ENCODE results near the gene MACROD1. TPM values are rescaled to one million over a fixed set of nuclear protein-coding genes. Genes with fewer than 3 reads are reported as not detected.

Gene MACROD1
- polyA plus RNA-seq, 4 donors = 13.1 to 137 (median 17.8) TPM

- DNase-seq = no peak
- FAIRE-seq = no peak
- H3K27ac ChIP-seq (ENCODE audit: low read depth in 1 of 3, low read length in 2 of 3) = no peak overlapping the region
- no peak overlapping the region for H3K4me3 ChIP-seq (ENCODE audit: low read depth in 1 of 3, low read length in 3 of 3)
- no peaks in the 10 kb centered on the region for H3K9me3 ChIP-seq (ENCODE audit: control insufficient read depth in 2 of 2, insufficient read depth in 1 of 2, low read depth in 1 of 2, low read length in 1 of 2)
- peaks cover 0 to 4% (median 0%) of the 10 kb centered on the region in 3 donors for H3K36me3 ChIP-seq (ENCODE audit: control insufficient read depth in 3 of 3, insufficient read depth in 2 of 3, low read depth in 1 of 3, low read length in 3 of 3)
- 84 to 91% (median 89%) methylated on average over 20 of the region's 20 CpGs for WGBS, 3 donors
- H3K27me3 ChIP-seq (ENCODE audit: control insufficient read depth in 3 of 3, insufficient read depth in 3 of 3, low read length in 3 of 3) = peaks cover 0 to 2% (median 0%) of the 10 kb centered on the region in 3 donors
- H3K4me1 ChIP-seq (ENCODE audit: control insufficient read depth in 3 of 3, insufficient read depth in 2 of 3, low read depth in 1 of 3, low read length in 2 of 3) = peaks cover 0 to 18% (median 0%) of the 10 kb centered on the region in 3 donors
Observed at GRCh38 chr11:64071849-64072248, 94.1 kb downstream of the MACROD1 start.

- Histone ChIP-seq H3K9me3 (ENCODE audit: control insufficient read depth in 2 of 2, insufficient read depth in 1 of 2, low read depth in 1 of 2, low read length in 1 of 2) (no peaks in the 10 kb centered on the region), H3K27ac (ENCODE audit: low read depth in 1 of 3, low read length in 2 of 3) (no peak overlapping the region), H3K4me1 (ENCODE audit: control insufficient read depth in 3 of 3, insufficient read depth in 2 of 3, low read depth in 1 of 3, low read length in 2 of 3) (peaks cover 0 to 18% (median 0%) of the 10 kb centered on the region in 3 donors), H3K4me3 (ENCODE audit: low read depth in 1 of 3, low read length in 3 of 3) (no peak overlapping the region), H3K27me3 (ENCODE audit: control insufficient read depth in 3 of 3, insufficient read depth in 3 of 3, low read length in 3 of 3) (peaks cover 0 to 2% (median 0%) of the 10 kb centered on the region in 3 donors), H3K36me3 (ENCODE audit: control insufficient read depth in 3 of 3, insufficient read depth in 2 of 3, low read depth in 1 of 3, low read length in 3 of 3) (peaks cover 0 to 4% (median 0%) of the 10 kb centered on the region in 3 donors)
- 72 to 91% (median 89%) methylated on average over 12 of the region's 12 CpGs for WGBS, 3 donors
- FAIRE-seq (no peak), DNase-seq (peak in 1 of 2 donors; percentile 55)
Observed at GRCh38 chr11:64070314-64070681, 95.6 kb downstream of the MACROD1 start.

GRCh38 chr11:64069401-64070313 is 96.3 kb downstream of the MACROD1 start:
- H3K9me3 ChIP-seq (ENCODE audit: control insufficient read depth in 2 of 2, insufficient read depth in 1 of 2, low read depth in 1 of 2, low read length in 1 of 2) = no peaks in the 10 kb centered on the region
- H3K4me1 ChIP-seq (ENCODE audit: control insufficient read depth in 3 of 3, insufficient read depth in 2 of 3, low read depth in 1 of 3, low read length in 2 of 3) = peaks cover 0 to 18% (median 0%) of the 10 kb centered on the region in 3 donors
- no peak overlapping the region for H3K4me3 ChIP-seq (ENCODE audit: low read depth in 1 of 3, low read length in 3 of 3)
- H3K27ac ChIP-seq (ENCODE audit: low read depth in 1 of 3, low read length in 2 of 3) = no peak overlapping the region
- FAIRE-seq = no peak
- H3K27me3 ChIP-seq (ENCODE audit: control insufficient read depth in 3 of 3, insufficient read depth in 3 of 3, low read length in 3 of 3) = peaks cover 0 to 2% (median 2%) of the 10 kb centered on the region in 3 donors
- DNase-seq = peak in 1 of 2 donors; percentile 39
- WGBS, 3 donors = 78 to 90% (median 85%) methylated on average over 22 to 23 of the region's 23 CpGs
- peaks cover 0 to 4% (median 0%) of the 10 kb centered on the region in 3 donors for H3K36me3 ChIP-seq (ENCODE audit: control insufficient read depth in 3 of 3, insufficient read depth in 2 of 3, low read depth in 1 of 3, low read length in 3 of 3)

- Histone ChIP-seq H3K27me3 (ENCODE audit: control insufficient read depth in 3 of 3, insufficient read depth in 3 of 3, low read length in 3 of 3) (peaks cover 0 to 2% (median 2%) of the 10 kb centered on the region in 3 donors), H3K4me3 (ENCODE audit: low read depth in 1 of 3, low read length in 3 of 3) (no peak overlapping the region), H3K27ac (ENCODE audit: low read depth in 1 of 3, low read length in 2 of 3) (no peak overlapping the region), H3K36me3 (ENCODE audit: control insufficient read depth in 3 of 3, insufficient read depth in 2 of 3, low read depth in 1 of 3, low read length in 3 of 3) (peaks cover 0 to 6% (median 0%) of the 10 kb centered on the region in 3 donors), H3K9me3 (ENCODE audit: control insufficient read depth in 2 of 2, insufficient read depth in 1 of 2, low read depth in 1 of 2, low read length in 1 of 2) (no peaks in the 10 kb centered on the region), H3K4me1 (ENCODE audit: control insufficient read depth in 3 of 3, insufficient read depth in 2 of 3, low read depth in 1 of 3, low read length in 2 of 3) (peaks cover 0 to 18% (median 0%) of the 10 kb centered on the region in 3 donors)
- DNase-seq (no peak), FAIRE-seq (no peak)
- 88 to 95% (median 93%) methylated on average over 13 to 20 of the region's 20 CpGs for WGBS, 3 donors
Observed at GRCh38 chr11:64068705-64069400, 97.1 kb downstream of the MACROD1 start.

- DNase-seq = no peak
- Histone ChIP-seq H3K27ac (ENCODE audit: low read depth in 1 of 3, low read length in 2 of 3) (no peak overlapping the region), H3K4me3 (ENCODE audit: low read depth in 1 of 3, low read length in 3 of 3) (no peak overlapping the region), H3K27me3 (ENCODE audit: control insufficient read depth in 3 of 3, insufficient read depth in 3 of 3, low read length in 3 of 3) (peaks cover 0 to 4% (median 2%) of the 10 kb centered on the region in 3 donors), H3K36me3 (ENCODE audit: control insufficient read depth in 3 of 3, insufficient read depth in 2 of 3, low read depth in 1 of 3, low read length in 3 of 3) (peaks cover 0 to 8% (median 0%) of the 10 kb centered on the region in 3 donors), H3K4me1 (ENCODE audit: control insufficient read depth in 3 of 3, insufficient read depth in 2 of 3, low read depth in 1 of 3, low read length in 2 of 3) (peaks cover 0 to 18% (median 0%) of the 10 kb centered on the region in 3 donors), H3K9me3 (ENCODE audit: control insufficient read depth in 2 of 2, insufficient read depth in 1 of 2, low read depth in 1 of 2, low read length in 1 of 2) (no peaks in the 10 kb centered on the region)
- 60 to 78% (median 75%) methylated on average over 21 to 26 of the region's 26 CpGs for WGBS, 3 donors
- no peak for FAIRE-seq
Observed at GRCh38 chr11:64067230-64067993, 98.5 kb downstream of the MACROD1 start.

- H3K4me1 ChIP-seq (ENCODE audit: control insufficient read depth in 3 of 3, insufficient read depth in 2 of 3, low read depth in 1 of 3, low read length in 2 of 3) = peaks cover 0 to 20% (median 0%) of the 10 kb centered on the region in 3 donors
- peaks cover 0 to 6% (median 0%) of the 10 kb centered on the region in 3 donors for H3K36me3 ChIP-seq (ENCODE audit: control insufficient read depth in 3 of 3, insufficient read depth in 2 of 3, low read depth in 1 of 3, low read length in 3 of 3)
- WGBS, 3 donors = 86 to 93% (median 88%) methylated on average over 5 to 10 of the region's 10 CpGs
- H3K27ac ChIP-seq (ENCODE audit: low read depth in 1 of 3, low read length in 2 of 3) = no peak overlapping the region
- no peak for DNase-seq
- peaks cover 0 to 19% (median 9%) of the 10 kb centered on the region in 3 donors for H3K27me3 ChIP-seq (ENCODE audit: control insufficient read depth in 3 of 3, insufficient read depth in 3 of 3, low read length in 3 of 3)
- no peak for FAIRE-seq
- H3K9me3 ChIP-seq (ENCODE audit: control insufficient read depth in 2 of 2, insufficient read depth in 1 of 2, low read depth in 1 of 2, low read length in 1 of 2) = no peaks in the 10 kb centered on the region
- no peak overlapping the region for H3K4me3 ChIP-seq (ENCODE audit: low read depth in 1 of 3, low read length in 3 of 3)
Observed at GRCh38 chr11:64065712-64066111, 100.2 kb downstream of the MACROD1 start.

GRCh38 chr11:64065141-64065465 is 100.8 kb downstream of the MACROD1 start:
- WGBS, 3 donors = 96 to 98% (median 96%) methylated on average over 11 of the region's 11 CpGs
- FAIRE-seq (no peak), DNase-seq (no peak)
- Histone ChIP-seq H3K36me3 (ENCODE audit: control insufficient read depth in 3 of 3, insufficient read depth in 2 of 3, low read depth in 1 of 3, low read length in 3 of 3) (peaks cover 0 to 6% (median 0%) of the 10 kb centered on the region in 3 donors), H3K4me1 (ENCODE audit: control insufficient read depth in 3 of 3, insufficient read depth in 2 of 3, low read depth in 1 of 3, low read length in 2 of 3) (peaks cover 0 to 22% (median 0%) of the 10 kb centered on the region in 3 donors), H3K27ac (ENCODE audit: low read depth in 1 of 3, low read length in 2 of 3) (no peak overlapping the region), H3K9me3 (ENCODE audit: control insufficient read depth in 2 of 2, insufficient read depth in 1 of 2, low read depth in 1 of 2, low read length in 1 of 2) (no peaks in the 10 kb centered on the region), H3K4me3 (ENCODE audit: low read depth in 1 of 3, low read length in 3 of 3) (no peak overlapping the region), H3K27me3 (ENCODE audit: control insufficient read depth in 3 of 3, insufficient read depth in 3 of 3, low read length in 3 of 3) (peaks cover 0 to 25% (median 9%) of the 10 kb centered on the region in 3 donors)
